Spinal cord (tissue), 10 donors: ENCODE data around the gene DENND6B. TPM values are rescaled to one million over a fixed set of nuclear protein-coding genes. Genes with fewer than 3 reads are reported as not detected.
A peak's percentile ranks its signal among the peaks of the same experiment; 100 is the strongest.

Experiments used
- DNase-seq, 6 donors: peaks; one replicate each; pipeline versions ENCODE4 v3.0.0 to v3.0.0-alpha.2; 2013 to 2015; ENCODE audit warnings: low spot score in 6 of 6, low read depth in 4 of 6
- H3K27ac ChIP-seq: one replicate; pipeline ENCODE4 v1.5.1; 2013; ENCODE audit warnings: low read depth, low read length, control low read depth
- H3K27me3 ChIP-seq: one replicate; pipeline ENCODE4 v1.6.1; 2013; ENCODE audit warnings: low read length; ENCODE audit not compliant: control insufficient read depth, insufficient read depth
- H3K36me3 ChIP-seq: one replicate; pipeline ENCODE4 v1.6.1; 2013; ENCODE audit warnings: low read length; ENCODE audit not compliant: control insufficient read depth, insufficient read depth
- H3K4me1 ChIP-seq: one replicate; pipeline ENCODE4 v1.6.1; 2013; ENCODE audit warnings: low read length; ENCODE audit not compliant: control insufficient read depth, insufficient read depth
- H3K4me3 ChIP-seq: one replicate; pipeline ENCODE4 v1.5.1; 2013; ENCODE audit warnings: low read depth, low read length, control low read depth
- H3K9me3 ChIP-seq: one replicate; pipeline ENCODE4 v1.6.1; 2013; ENCODE audit warnings: low read length; ENCODE audit not compliant: control insufficient read depth, insufficient read depth
- WGBS: methylation state at CpG from one replicate; pipeline ENCODE4 v1.1.5; 2013; ENCODE audit warnings: missing lambda C conversion rate; ENCODE audit not compliant: insufficient coverage; 5-methylcytosine and 5-hydroxymethylcytosine counted together
- polyA plus RNA-seq, 2 donors: library from polyadenylated mRNA; unstranded; fragments of 120-200 nt; gene quantifications; one replicate each; pipeline ENCODE4 v1.2.1, GENCODE V29; 2013; ENCODE audit not compliant: insufficient read length in 2 of 2
- total RNA-seq, 2 donors: library from RNA; depleted of rRNA in 1 of 2; stranded (reverse); fragments of 120-200 nt in 1 of 2; fragments of >200 nt in 1 of 2; gene quantifications; one replicate each; pipeline versions ENCODE4 v1.2.3 to v1.2.4, GENCODE V29; 2013 to 2014
- donor health status: healthy.

Gene DENND6B
- total and polyA plus RNA-seq, 4 donors, result 9.1 to 45.7 (median 27.0) TPM

DNA sequence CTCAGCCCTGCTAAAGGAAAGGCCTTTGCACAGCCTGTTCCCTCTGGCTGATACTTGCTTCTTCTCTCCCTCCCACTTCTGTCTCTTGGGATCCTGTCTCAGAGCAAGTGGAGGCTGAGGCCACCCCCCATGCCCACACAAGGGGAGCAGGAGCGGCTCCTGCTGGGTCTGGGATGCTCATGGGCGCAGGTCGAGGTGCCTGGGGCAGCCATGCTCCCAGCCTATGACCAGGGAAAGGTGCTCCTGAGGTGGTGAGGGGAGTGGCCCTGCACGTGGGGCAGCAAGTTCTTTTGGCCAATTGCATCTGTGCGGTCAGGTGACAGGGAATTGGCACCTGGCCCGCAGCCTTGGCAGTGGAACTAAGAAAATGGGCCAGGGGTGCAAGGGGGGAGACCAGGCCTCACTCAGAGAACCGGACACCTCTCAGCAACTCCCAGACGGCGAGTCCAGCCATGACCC, 58.1 kb downstream of the DENND6B start:
- no peak overlapping the region for H3K27ac ChIP-seq

DNA sequence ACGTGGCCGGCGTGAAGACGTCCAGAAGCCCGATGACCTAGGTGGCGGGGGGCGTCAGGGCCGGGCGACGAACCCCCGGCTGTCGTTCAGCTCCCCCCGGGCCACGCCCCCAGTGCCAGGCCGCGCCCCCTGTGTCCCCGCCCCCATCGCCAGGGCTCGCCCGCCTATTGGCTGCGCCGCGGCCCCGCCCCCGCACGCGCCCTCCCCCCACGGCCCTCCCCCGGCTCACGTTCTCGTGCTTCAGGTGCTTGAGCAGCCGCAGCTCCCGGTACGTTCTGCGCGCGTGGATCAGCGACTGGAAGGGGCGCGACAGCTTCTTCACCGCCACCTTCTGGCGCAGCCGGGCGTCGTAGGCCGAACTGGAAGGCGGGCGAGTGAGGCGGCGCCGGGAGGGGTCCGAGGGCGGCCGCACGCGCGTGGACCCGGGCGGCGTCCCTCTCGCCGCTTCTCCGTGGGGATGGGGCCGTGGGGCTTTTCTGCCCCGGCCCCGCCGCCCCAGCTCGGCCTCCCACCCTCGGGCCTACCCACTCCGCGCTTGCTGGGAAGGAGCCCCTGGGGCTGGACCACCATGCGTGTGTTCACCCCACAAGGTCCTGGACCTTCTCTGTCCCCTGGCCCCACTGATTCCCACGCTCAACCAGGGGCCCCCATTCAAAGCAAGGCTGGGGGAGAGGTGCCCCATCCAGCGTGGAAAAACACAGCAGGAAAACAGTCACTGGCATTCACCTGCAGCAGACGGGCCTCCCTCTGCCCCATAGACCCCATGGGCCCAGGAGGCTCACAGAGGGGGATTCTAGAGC, 59.0 kb downstream of the DENND6B start:
- Histone ChIP-seq H3K4me1 (peaks cover 63% of the 10 kb centered on the region), H3K27me3 (no peaks in the 10 kb centered on the region), H3K27ac (no peak overlapping the region), H3K36me3 (peaks cover 51% of the 10 kb centered on the region), H3K4me3 (no peak overlapping the region), H3K9me3 (no peaks in the 10 kb centered on the region)
- DNase-seq, result peak in 3 of 6 donors; percentile 57 to 96 (median 84)
- 13% methylated on average over 67 of the region's 75 CpGs for WGBS

More for the DNA sequence above, 58.1 kb downstream of the DENND6B start:
- DNase-seq, result peak in 2 of 6 donors; percentile 32 to 60
- Histone ChIP-seq H3K9me3 (no peaks in the 10 kb centered on the region), H3K27me3 (no peaks in the 10 kb centered on the region), H3K4me3 (no peak overlapping the region), H3K36me3 (peaks cover 44% of the 10 kb centered on the region), H3K4me1 (peaks cover 60% of the 10 kb centered on the region)
- WGBS, result 53% methylated on average over 8 of the region's 9 CpGs

DNA sequence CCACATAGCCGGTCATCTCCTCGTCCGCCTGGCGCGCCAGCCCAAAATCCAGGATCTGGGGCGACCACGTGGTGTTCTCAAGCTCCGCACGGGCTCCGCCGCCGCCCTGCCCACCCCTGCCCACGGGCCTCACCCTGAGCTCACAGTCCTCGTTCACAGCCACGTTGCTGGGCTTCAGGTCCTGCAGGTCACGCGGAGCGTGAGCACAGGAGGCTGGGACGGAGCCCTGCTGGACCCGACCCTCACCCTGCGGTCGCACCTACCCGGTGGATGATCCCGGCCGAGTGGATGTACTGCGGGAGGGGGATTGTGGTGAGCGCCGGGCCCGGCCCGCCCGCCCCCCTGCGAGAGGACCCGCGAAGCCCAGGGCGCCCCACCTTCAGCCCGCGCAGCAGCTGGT, 59.8 kb downstream of the DENND6B start:
- Histone ChIP-seq H3K4me1 (peaks cover 63% of the 10 kb centered on the region), H3K36me3 (peaks cover 47% of the 10 kb centered on the region), H3K9me3 (no peaks in the 10 kb centered on the region), H3K27me3 (no peaks in the 10 kb centered on the region), H3K27ac (no peak overlapping the region), H3K4me3 (no peak overlapping the region)
- DNase-seq, result no peak
- 62% methylated on average over 37 of the region's 37 CpGs for WGBS

DNA sequence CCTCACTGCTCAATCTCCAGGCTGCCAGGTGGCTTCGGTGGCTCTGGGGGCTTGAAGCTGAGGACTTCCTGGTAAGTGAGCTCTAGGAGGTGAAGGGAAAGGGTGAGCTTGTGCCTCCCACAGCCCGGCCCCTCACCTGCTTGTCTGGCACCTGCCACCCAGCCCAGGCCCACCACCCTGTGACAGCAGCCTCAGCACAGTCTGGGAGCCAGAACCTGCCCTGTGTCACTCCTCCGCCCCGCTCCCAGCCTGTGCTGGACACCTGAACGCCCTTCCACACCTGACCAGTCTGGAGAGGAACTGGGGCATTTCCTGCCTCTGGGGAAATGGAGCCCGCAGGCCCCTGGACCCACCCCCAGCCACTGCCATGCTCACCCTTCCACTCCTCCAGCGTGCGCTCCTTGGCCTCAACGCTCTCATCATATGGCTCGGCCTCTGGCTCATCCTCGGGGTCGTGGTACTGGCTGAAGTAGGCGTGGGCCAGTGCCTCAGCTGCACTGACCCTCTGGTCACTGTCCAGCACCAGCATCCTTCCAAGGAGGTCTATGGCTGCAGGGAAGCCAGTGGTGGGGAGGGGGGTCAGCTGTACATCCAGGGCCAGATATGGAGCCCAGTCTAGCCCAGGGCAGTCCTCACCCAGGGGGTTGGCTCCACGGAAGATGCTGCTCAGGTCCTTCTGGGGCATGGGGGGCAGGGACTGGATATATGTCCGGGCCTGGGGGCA, 61.7 kb downstream of the DENND6B start:
- H3K36me3 ChIP-seq, result peaks cover 49% of the 10 kb centered on the region
- no peak for DNase-seq
- peaks cover 57% of the 10 kb centered on the region for H3K4me1 ChIP-seq
- H3K4me3 ChIP-seq, result no peak overlapping the region
- H3K27ac ChIP-seq, result no peak overlapping the region
- no peaks in the 10 kb centered on the region for H3K27me3 ChIP-seq
- no peaks in the 10 kb centered on the region for H3K9me3 ChIP-seq
- 91% methylated on average over 15 of the region's 15 CpGs for WGBS

DNA sequence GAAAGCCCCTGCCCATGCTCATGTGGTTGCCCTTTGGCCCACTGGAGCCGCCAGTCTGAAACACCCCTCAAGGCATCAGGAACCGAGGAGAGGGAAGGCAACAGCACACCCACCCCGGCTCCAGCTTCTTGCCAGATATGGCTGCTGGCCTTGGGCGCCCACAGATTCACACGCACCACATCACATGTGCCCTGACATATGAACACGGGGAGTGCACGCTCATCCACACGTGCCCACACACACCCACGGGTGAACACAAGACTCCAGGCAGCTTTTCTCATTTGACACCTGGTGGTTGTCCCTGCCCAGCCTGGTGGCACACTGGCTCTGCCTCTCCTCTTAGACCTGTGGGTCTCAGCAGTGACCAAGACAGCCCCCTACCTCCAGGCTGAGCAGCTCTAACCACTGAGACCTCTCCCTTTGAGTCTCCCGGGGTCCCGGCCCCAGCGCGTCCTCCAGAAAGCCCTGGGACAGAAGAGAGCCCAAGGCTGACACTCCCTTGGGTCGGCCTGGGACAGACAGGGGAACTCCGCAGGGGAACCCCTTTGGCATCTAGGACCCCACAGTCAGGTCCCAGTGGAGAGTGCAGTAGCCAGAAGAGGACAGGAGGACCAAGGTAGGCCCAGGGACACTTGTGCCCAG, 62.6 kb downstream of the DENND6B start:
- Histone ChIP-seq H3K27me3 (no peaks in the 10 kb centered on the region), H3K27ac (no peak overlapping the region), H3K4me3 (no peak overlapping the region), H3K4me1 (peaks cover 58% of the 10 kb centered on the region), H3K36me3 (peaks cover 53% of the 10 kb centered on the region), H3K9me3 (no peaks in the 10 kb centered on the region)
- 86% methylated on average over 15 of the region's 15 CpGs for WGBS
- DNase-seq, result no peak

DNA sequence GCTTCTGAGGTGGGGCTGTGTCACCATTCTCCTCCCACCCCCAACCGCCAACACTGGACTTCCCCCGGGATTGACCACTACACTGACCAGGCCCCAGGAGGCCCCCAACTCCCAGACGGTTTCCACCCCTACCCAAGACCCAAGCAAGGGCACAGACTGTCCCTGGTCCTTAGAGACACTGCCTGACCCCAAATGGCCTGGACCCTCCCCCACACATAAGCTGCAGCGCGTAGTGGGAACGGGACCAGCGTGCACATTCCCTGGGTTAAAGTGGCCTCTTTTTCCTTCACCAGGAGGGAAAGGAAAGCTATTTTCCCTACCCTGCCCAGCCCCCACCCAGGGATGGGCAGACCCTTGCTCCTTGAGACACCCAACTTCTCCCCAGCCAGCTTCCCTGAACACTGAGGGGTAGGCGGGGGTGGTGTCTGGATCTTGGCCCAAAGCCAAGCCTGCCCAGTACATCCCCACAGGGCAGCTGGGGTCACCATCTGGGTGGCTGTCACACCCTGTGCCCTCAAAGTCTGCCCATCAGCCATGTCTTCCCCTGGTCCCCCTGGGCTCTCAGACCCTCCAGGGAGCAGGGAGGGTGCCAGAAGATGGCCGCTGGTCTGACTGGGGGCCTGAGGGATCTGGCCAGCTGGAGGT, 63.7 kb downstream of the DENND6B start:
- H3K36me3 ChIP-seq, result peaks cover 62% of the 10 kb centered on the region
- no peaks in the 10 kb centered on the region for H3K9me3 ChIP-seq
- no peaks in the 10 kb centered on the region for H3K27me3 ChIP-seq
- no peak overlapping the region for H3K27ac ChIP-seq
- 64% methylated on average over 8 of the region's 9 CpGs for WGBS
- H3K4me3 ChIP-seq, result no peak overlapping the region
- peaks cover 48% of the 10 kb centered on the region for H3K4me1 ChIP-seq
- DNase-seq, result no peak

DNA sequence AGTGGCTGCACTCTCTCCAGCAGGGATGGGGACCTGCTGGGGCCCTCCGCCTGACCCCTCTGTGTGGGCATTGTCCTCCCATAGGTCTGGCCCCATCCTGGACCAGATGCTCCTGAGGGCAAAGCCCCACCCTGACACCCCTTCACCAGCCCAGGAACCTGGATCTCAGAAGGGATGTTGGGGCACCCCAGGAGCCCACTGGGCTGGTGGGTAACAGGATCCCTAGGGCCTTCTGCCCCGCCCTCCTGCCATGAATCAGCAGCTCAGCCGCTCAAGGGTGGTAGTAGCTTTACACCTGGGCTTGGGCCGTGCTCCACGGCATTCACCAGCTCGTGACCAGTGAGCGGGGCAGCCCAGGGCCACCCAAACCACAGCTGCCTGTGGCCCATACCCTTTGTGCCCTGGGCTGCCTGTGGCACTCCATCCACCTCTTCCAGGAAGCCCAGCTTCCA, 64.3 kb downstream of the DENND6B start:
- H3K27me3 ChIP-seq, result no peaks in the 10 kb centered on the region
- no peak overlapping the region for H3K4me3 ChIP-seq
- no peaks in the 10 kb centered on the region for H3K9me3 ChIP-seq
- peaks cover 45% of the 10 kb centered on the region for H3K4me1 ChIP-seq
- 75% methylated on average over 7 of the region's 7 CpGs for WGBS
- DNase-seq, result no peak
- H3K36me3 ChIP-seq, result peaks cover 68% of the 10 kb centered on the region
- H3K27ac ChIP-seq, result no peak overlapping the region

DNA sequence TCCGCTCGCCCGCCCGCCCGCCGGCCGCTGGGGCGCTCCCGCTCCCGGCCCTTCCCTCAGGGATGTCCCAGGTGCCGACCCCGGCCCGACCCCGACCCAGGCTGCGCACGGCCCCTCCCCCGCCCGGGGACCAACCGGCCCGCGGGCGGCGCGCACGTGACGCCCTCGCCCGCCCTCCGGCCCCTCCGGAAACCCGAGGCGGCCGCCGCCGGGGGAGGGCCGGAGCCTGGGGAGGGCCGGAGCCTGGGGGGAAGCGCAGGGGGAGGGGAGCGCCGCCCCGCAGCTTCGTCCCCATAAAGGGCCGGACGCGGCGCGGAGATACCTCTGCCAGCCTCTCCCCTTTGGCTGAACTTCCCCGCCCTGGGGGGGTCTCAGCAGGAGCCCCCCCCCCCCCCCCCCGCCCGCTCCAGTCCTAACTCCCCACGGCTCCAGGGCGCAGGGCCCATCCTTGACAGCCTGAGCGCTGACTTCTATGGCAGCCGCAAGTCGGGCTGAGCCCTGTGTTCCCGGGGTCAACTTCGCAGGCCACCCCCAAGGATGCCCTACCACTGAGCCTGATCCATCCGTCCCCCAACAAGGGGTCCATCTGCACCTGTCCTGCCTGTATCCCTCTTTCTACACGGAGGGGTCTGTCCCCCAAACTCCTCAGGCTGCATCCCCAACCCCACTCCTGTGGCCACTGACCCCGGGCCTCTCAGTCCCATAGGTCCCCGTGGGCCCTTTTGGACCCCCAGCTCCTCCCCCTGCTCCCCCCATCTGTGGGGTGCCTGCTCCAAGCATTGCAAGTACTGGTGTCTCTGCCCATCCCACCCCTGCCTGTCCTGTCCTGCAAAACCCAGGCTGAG, 65.0 kb downstream of the DENND6B start, which contains the start of gene MAPK12:
Gene MAPK12 (minus strand): TSS at position 69 of the 845 bp plus-strand sequence. CDS start 174 bp downstream, outside the sequence.
- no peak within 1 kb of the TSS for H3K27ac ChIP-seq
- peak within 1 kb of the TSS; percentile 42 for H3K4me3 ChIP-seq
- peaks cover 69% of the 10 kb centered on the region for H3K36me3 ChIP-seq
- H3K4me1 ChIP-seq, result peaks cover 38% of the 10 kb centered on the region
- DNase-seq, result peak in 2 of 6 donors; percentile 59 to 60
- no peaks in the 10 kb centered on the region for H3K9me3 ChIP-seq
- 2% methylated on average over 49 of the region's 61 CpGs for WGBS
- no peaks in the 10 kb centered on the region for H3K27me3 ChIP-seq
